ENCODE measurements around the gene VRK1.
"Not testable (repeated sequence)": the region's sequence is repeated elsewhere in the genome, so short reads cannot be mapped to it uniquely, and the experiment has no call there.

VRK1 gene

GRCh38 chr14:96881713-96882112, 84.5 kb downstream of the VRK1 start:
- no peak for DNase-seq (ENCODE audit: low spot score)

GRCh38 chr14:96883974-96884373, 86.8 kb downstream of the VRK1 start:
- not testable (repeated sequence) for DNase-seq (ENCODE audit: low spot score)

GRCh38 chr14:96888158-96888557, 91.0 kb downstream of the VRK1 start:
- DNase-seq (ENCODE audit: low spot score): no peak

- no peak for DNase-seq (ENCODE audit: low spot score)
These were observed 91.4 kb downstream of the VRK1 start for GRCh38 chr14:96888593-96888992.

- no peak for DNase-seq (ENCODE audit: low spot score)
These were observed 91.9 kb downstream of the VRK1 start for GRCh38 chr14:96889091-96889490.

- no peak for DNase-seq (ENCODE audit: low spot score)
These were observed 96.9 kb downstream of the VRK1 start for GRCh38 chr14:96893966-96894622.

GRCh38 chr14:96894966-96895365, 97.8 kb downstream of the VRK1 start:
- no peak for DNase-seq (ENCODE audit: low spot score)

- DNase-seq (ENCODE audit: low spot score): no peak
These were observed 98.6 kb downstream of the VRK1 start for GRCh38 chr14:96895658-96896271.

GRCh38 chr14:96897184-96897583, 100.0 kb downstream of the VRK1 start:
- DNase-seq (ENCODE audit: low spot score): no peak

- no peak for DNase-seq (ENCODE audit: low spot score)
These were observed 104.0 kb downstream of the VRK1 start for GRCh38 chr14:96901227-96901626.

- DNase-seq (ENCODE audit: low spot score): no peak
These were observed 104.8 kb downstream of the VRK1 start for GRCh38 chr14:96902004-96902403.

- no peak for DNase-seq (ENCODE audit: low spot score)
These were observed 106.4 kb downstream of the VRK1 start for GRCh38 chr14:96903444-96904023.

GRCh38 chr14:96904201-96904600, 107.0 kb downstream of the VRK1 start:
- no peak for DNase-seq (ENCODE audit: low spot score)

GRCh38 chr14:96905065-96905464, 107.9 kb downstream of the VRK1 start:
- no peak for DNase-seq (ENCODE audit: low spot score)

- no peak for DNase-seq (ENCODE audit: low spot score)
These were observed 108.6 kb downstream of the VRK1 start for GRCh38 chr14:96905825-96906224.

GRCh38 chr14:96906434-96906833, 109.3 kb downstream of the VRK1 start:
- DNase-seq (ENCODE audit: low spot score): no peak

- no peak for DNase-seq (ENCODE audit: low spot score)
These were observed 112.7 kb downstream of the VRK1 start for GRCh38 chr14:96909841-96910364.

GRCh38 chr14:96911499-96912149, 114.4 kb downstream of the VRK1 start:
- DNase-seq (ENCODE audit: low spot score): peak; percentile 6

- DNase-seq (ENCODE audit: low spot score): no peak
These were observed 117.5 kb downstream of the VRK1 start for GRCh38 chr14:96914571-96915128.

GRCh38 chr14:96915478-96915877, 118.3 kb downstream of the VRK1 start:
- no peak for DNase-seq (ENCODE audit: low spot score)

GRCh38 chr14:96916751-96917150, 119.6 kb downstream of the VRK1 start:
- no peak for DNase-seq (ENCODE audit: low spot score)

- no peak for DNase-seq (ENCODE audit: low spot score)
These were observed 120.3 kb downstream of the VRK1 start for GRCh38 chr14:96917442-96917963.

Data from pons (tissue), 1 donor.